Erythroblast (primary cell): ENCODE results near the gene AGO3.
A peak's percentile ranks its signal among the peaks of the same experiment; 100 is the strongest.
"Not testable (repeated sequence)": the region's sequence is repeated elsewhere in the genome, so short reads cannot be mapped to it uniquely, and the experiment has no call there.

ENCODE experiments used
- DNase-seq, 2 experiments: peaks; one replicate each; lab custom pipeline; 2025; lab: John Stamatoyannopoulos, UW
- GATA1 ChIP-seq: IDR thresholded peaks from 2 replicates; pipeline ENCODE4 v1.6.1; 2011; ENCODE audit warnings: low read depth, mild to moderate bottlenecking, control low read depth, low read length, moderate library complexity
- POLR2A ChIP-seq: IDR thresholded peaks from 2 replicates; pipeline ENCODE4 v1.6.1; 2011; ENCODE audit warnings: mild to moderate bottlenecking, low read length

The AGO3 gene

DNA sequence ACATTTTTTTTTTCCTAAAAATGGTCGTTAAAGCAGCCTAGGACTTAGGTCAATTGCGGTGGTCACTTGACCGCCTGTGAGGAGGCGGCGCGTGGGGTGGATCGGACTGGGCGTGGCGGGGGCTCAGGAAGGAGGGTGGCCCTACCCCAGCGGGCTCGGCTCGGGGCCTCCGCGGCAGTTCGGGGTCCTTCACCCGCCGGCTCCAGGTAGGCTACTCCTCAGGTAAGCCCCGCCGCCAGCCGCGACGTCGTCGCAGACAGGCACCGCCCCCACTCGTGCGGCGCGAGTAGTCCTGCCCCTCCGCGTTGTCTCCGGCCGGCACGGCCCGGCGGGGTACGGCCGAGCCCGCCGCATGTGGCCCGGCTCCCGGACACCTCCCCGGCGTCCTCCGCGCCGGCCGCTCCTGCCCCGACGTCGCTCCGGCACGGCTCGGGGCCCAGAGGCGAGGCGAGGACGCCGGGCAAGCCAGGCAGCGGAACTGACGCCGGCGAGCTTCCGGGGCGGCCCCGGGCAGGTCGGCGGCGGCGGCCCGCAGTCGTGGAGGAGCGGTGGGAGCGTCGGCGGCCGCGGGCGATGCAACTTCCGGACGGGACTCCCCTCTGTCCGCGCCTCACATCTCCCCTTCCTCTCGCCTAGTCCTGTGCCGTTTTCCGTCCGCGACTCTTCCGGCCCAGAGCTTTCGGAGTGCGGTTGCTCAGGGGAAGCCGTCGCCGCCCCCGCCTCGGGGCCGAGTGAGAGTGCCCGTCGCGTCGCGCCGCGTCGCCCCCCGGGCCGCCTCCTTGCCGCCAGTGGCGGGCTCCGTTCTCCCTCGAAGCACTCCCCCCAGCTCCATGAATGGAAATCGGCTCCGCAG is at the start of gene AGO3:
TSS of gene AGO3 (plus strand) at position 513 of the 853 bp plus-strand sequence. CDS start at position 835, 322 bp downstream.
- TF ChIP-seq POLR2A, result peak; percentile 87
- TF ChIP-seq GATA1, result no peak
- peak; percentile 83 to 87 for DNase-seq

DNA sequence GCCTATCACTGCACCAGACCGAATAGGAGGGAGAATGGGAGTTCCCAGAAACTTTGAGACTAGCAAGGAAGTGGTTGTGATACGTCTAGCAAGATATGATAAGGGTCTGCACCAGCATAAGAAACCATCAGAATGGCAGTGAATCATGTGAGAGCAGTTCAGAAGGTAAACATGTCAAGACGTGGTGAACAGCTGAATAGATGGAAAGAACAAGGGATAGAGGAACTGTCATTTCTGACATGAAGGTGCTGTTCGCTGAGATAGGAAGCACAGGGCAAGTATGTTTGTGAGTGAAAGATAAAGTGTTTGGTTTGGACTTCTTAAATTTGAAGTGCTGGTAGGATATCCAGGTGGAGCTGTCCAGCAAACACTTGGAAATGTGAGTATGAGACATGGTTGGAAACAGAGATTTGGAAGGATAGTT is 49.0 kb upstream of the AGO3 start:
- TF ChIP-seq POLR2A (no peak), GATA1 (no peak)
- DNase-seq, result peak; percentile 28 to 56

DNA sequence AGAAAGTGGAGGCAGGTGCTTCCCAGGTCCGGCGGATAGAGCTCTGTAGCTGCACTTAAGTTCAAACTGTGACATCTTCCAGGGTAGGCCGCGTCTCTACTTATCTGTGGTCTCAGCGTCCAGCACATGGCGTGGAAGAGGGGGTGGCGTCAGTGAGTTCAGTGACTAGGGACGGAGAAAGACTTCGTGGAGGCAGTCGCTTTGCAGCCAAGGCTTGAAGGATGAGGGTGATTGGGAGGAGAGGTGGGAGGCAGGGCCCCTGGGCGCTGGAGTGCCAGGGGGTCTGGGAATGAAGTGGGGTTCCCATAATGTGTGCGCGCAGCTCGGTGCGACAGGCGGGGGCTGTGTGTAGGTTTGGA is 48.3 kb upstream of the AGO3 start:
- no peak for TF ChIP-seq POLR2A
- no peak for TF ChIP-seq GATA1

GRCh38 chr1:35882945-35883634 is 47.8 kb upstream of the AGO3 start, which contains the start of gene AGO1:
Gene AGO1 (plus strand): TSS chr1:35883209. CDS start chr1:35883422, 213 bp downstream.
- TF ChIP-seq POLR2A, result peak; percentile 57
- TF ChIP-seq GATA1, result no peak
- peak; percentile 96 to 98 for DNase-seq

More for the DNA sequence above, 48.3 kb upstream of the AGO3 start:
- peak; percentile 48 to 49 for DNase-seq

DNA sequence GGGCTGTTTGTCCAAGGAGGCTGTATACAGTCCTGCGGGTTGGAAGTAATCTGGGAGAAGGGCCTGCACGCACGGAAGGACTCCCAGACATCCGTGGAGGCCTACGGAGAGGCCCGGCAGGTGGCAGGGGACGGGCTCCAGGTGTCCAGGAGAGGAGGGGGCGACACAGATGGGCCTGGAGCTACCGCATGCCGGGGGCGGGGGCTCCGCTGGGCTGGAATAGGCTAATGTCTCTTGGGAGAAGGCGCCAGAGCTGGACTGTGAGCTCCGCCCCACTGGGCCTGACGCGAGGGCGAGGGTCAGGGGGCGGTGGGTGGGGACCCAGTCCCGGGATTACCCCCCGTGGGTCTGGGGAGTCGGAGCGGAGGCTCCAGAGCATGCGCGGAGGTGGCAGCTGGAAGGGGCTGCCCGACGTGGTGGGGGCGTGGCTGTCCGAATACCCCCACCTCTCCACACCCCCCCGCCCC is 47.2 kb upstream of the AGO3 start:
- TF ChIP-seq POLR2A (no peak), GATA1 (no peak)
- DNase-seq, result peak; percentile 38 to 45

DNA sequence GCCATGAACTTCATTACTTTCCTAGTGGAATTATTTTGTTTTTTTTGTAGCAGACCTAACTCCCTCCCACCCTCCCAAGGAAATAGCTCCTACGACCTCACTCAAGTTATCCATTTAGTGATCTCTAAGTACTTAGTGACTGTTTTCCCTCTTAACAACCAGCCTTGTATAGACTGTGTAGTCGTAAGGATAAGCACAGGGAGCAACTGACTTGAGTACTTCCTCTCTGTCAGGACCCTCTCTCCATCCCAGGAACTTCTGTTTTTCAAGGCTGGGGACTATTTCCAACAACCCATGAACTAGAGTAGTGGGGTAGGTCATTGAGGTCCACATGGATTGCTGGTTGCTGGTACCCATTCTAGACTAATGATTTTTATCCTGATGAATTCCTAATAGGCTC is 46.0 kb upstream of the AGO3 start:
- no peak for TF ChIP-seq GATA1
- no peak for TF ChIP-seq POLR2A
- DNase-seq, result peak in 1 of 2 experiments; percentile 10

GRCh38 chr1:35885961-35886558 is 44.8 kb upstream of the AGO3 start:
- DNase-seq, result peak in 1 of 2 experiments; percentile 20
- no peak for TF ChIP-seq POLR2A

GRCh38 chr1:35886577-35887431 is 44.1 kb upstream of the AGO3 start:
- DNase-seq, result peak in 1 of 2 experiments; percentile 19
- TF ChIP-seq GATA1 (no peak), POLR2A (no peak)

- TF ChIP-seq POLR2A (no peak), GATA1 (no peak)
- DNase-seq, result no peak
Observed at GRCh38 chr1:35887508-35887907, 43.4 kb upstream of the AGO3 start.

GRCh38 chr1:35888255-35888654 is 42.6 kb upstream of the AGO3 start:
- TF ChIP-seq GATA1 (no peak), POLR2A (no peak)
- no peak for DNase-seq

DNA sequence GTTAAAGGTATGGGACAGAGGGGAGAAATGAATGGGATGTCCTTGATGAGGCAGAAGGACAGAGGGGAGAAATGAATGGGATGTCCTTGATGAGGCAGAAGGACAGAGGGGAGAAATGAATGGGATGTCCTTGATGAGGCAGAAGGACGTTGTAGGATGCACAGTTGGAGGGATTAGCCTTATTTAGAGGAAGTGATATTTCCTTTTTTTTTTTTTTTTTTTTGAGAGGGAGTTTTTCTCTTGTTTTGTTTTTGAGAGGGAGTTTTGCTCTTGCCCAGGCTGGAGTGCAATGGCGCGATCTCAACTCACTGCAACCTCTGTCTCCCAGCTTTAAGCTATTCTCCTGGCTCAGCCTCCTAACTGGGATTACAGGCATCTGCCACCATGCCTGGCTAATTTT is 41.9 kb upstream of the AGO3 start:
- not testable (repeated sequence) for DNase-seq

- DNase-seq, result no peak
- TF ChIP-seq POLR2A, result no peak
- no peak for TF ChIP-seq GATA1
Observed at GRCh38 chr1:35893051-35893879, 37.6 kb upstream of the AGO3 start.

GRCh38 chr1:35894183-35894582 is 36.7 kb upstream of the AGO3 start:
- TF ChIP-seq GATA1 (no peak), POLR2A (no peak)
- DNase-seq, result peak; percentile 59 to 62
